Nephron progenitor cell (in vitro differentiated cells): ENCODE measurements around the gene HOXD8.

Source experiments
- DNase-seq: peaks from one replicate; pipeline ENCODE4 v3.0.0; 2021
- H3K27ac Mint-ChIP-seq: 2 replicates; pipeline ENCODE4 v1.8.0; 2021; ENCODE audit warnings: mild to moderate bottlenecking, moderate library complexity, mixed read lengths
- H3K27me3 Mint-ChIP-seq: 2 replicates; pipeline ENCODE4 v1.8.0; 2021; ENCODE audit warnings: mild to moderate bottlenecking, low read depth, mixed read lengths; ENCODE audit not compliant: poor library complexity
- H3K36me3 Mint-ChIP-seq: 2 replicates; pipeline ENCODE4 v1.8.0; 2021; ENCODE audit warnings: low read depth, mixed read lengths
- H3K4me1 Mint-ChIP-seq: 2 replicates; pipeline ENCODE4 v1.8.0; 2021; ENCODE audit warnings: mixed read lengths
- H3K4me3 Mint-ChIP-seq: 2 replicates; pipeline ENCODE4 v1.8.0; 2021; ENCODE audit warnings: mild to moderate bottlenecking, moderate library complexity, mixed read lengths
- H3K9me3 Mint-ChIP-seq: 2 replicates; pipeline ENCODE4 v1.8.0; 2021; ENCODE audit warnings: mild to moderate bottlenecking, moderate library complexity, mixed read lengths
- CTCF ChIP-seq: fragments of 200-600 bp; sonication (generic); IDR thresholded peaks from 2 replicates; pipeline ENCODE4 v1.5.0; 2021; ENCODE audit warnings: antibody characterized with exemption

HOXD8 gene

GRCh38 chr2:176098366-176099158 is 30.9 kb upstream of the HOXD8 start:
- peak; percentile 70 for DNase-seq
- Mint-ChIP-seq H3K27ac (no peak overlapping the region), H3K9me3 (peaks cover 4% of the 10 kb centered on the region), H3K4me1 (peaks cover 45% of the 10 kb centered on the region), H3K27me3 (peaks cover 100% of the 10 kb centered on the region), H3K36me3 (no peaks in the 10 kb centered on the region), H3K4me3 (peak overlapping the region; percentile 60)
- TF ChIP-seq CTCF: no peak

GRCh38 chr2:176099159-176099727 is 30.3 kb upstream of the HOXD8 start:
- Mint-ChIP-seq H3K4me3 (peak overlapping the region; percentile 60), H3K4me1 (peaks cover 47% of the 10 kb centered on the region), H3K27me3 (peaks cover 100% of the 10 kb centered on the region), H3K27ac (no peak overlapping the region), H3K36me3 (no peaks in the 10 kb centered on the region), H3K9me3 (no peaks in the 10 kb centered on the region)
- no peak for TF ChIP-seq CTCF
- DNase-seq: peak; percentile 17

- Mint-ChIP-seq H3K9me3 (no peaks in the 10 kb centered on the region), H3K36me3 (no peaks in the 10 kb centered on the region), H3K4me1 (peaks cover 54% of the 10 kb centered on the region), H3K4me3 (peak within 1 kb of the TSS; percentile 60), H3K27ac (no peak within 1 kb of the TSS), H3K27me3 (peaks cover 100% of the 10 kb centered on the region)
- DNase-seq: no peak
- TF ChIP-seq CTCF: no peak
Measured at GRCh38 chr2:176099728-176100546, 29.6 kb upstream of the HOXD8 start, which contains the start of gene HOXD12. TSS of gene HOXD12 (plus strand) at chr2:176099795. CDS start at chr2:176099802, 7 bp downstream.

GRCh38 chr2:176100547-176101140 is 28.9 kb upstream of the HOXD8 start:
- H3K4me3 Mint-ChIP-seq: peak overlapping the region; percentile 43
- peaks cover 100% of the 10 kb centered on the region for H3K27me3 Mint-ChIP-seq
- H3K36me3 Mint-ChIP-seq: no peaks in the 10 kb centered on the region
- H3K4me1 Mint-ChIP-seq: peaks cover 61% of the 10 kb centered on the region
- H3K27ac Mint-ChIP-seq: no peak overlapping the region
- no peak for TF ChIP-seq CTCF
- no peaks in the 10 kb centered on the region for H3K9me3 Mint-ChIP-seq
- DNase-seq: peak; percentile 27

- Mint-ChIP-seq H3K27ac (no peak overlapping the region), H3K4me1 (peaks cover 68% of the 10 kb centered on the region), H3K36me3 (no peaks in the 10 kb centered on the region), H3K27me3 (peaks cover 100% of the 10 kb centered on the region), H3K9me3 (no peaks in the 10 kb centered on the region), H3K4me3 (peak overlapping the region; percentile 43)
- TF ChIP-seq CTCF: no peak
- DNase-seq: no peak
Measured at GRCh38 chr2:176101216-176101830, 28.2 kb upstream of the HOXD8 start.
